HUDEP-2 (cell line): ENCODE results near the gene ANKRD34A.

Experiments used
- DNase-seq, 76 experiments: peaks; one replicate each; lab custom pipeline; 2025; ENCODE audit not compliant: unreplicated experiment in 76 of 76; lab: John Stamatoyannopoulos, UW

Gene ANKRD34A

DNA sequence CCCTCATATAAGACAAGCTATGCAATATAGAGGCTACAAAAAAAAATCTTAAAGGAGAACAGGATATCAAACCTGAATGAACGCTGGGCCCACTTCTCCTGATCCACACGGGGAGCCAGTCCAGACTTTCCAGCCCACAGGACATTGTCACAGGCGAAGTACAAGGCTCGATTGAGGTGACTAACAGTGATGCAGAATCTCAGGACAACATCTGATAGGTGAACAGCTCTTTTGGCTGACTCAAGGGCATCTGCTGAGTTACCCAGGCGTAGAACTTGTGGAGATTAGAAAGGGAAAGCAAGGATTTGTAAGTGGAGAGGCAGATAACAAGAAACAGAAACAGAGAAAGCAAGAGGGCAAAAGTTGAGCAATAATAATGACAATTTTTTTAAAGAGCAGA, 47.6 kb downstream of the ANKRD34A start:
- no peak for DNase-seq

DNA sequence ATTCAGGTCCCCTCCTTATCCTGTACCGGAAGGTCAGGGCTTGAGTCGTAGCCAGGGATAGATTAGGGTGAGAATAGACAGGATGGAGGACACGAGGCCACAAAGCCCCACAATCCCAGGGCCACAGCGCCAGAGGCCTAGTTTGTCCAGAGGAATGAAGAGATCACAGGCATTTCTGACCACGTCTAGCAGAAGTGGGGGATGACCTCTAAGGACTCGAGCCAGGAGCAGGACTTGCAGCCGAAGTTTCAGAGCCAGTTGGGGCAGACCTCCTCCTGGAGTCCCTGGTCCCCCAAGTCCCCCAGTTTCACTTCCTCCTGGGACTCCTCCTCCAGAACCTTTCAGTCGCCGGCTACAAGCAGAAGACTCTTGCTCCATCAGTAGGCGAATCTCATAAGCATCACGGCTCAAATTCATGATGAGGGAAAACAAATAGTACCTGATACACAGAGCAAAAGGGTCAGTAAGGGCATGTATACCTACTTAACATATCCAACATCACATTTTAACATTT, 52.2 kb downstream of the ANKRD34A start:
- no peak for DNase-seq
